Astrocyte (in vitro differentiated cells and primary cell): ENCODE measurements around the gene PCTP.

Experiments
- CTCF ChIP-seq: IDR thresholded peaks from 2 replicates; pipeline ENCODE4 v1.5.1; 2011; ENCODE audit warnings: low read depth, mild to moderate bottlenecking, inconsistent platforms, low read length, moderate library complexity; ENCODE audit not compliant: insufficient read depth
- EZH2 ChIP-seq: IDR thresholded peaks from 2 replicates; pipeline ENCODE4 v1.6.1; 2012; ENCODE audit warnings: mild to moderate bottlenecking, low read length, inconsistent platforms; ENCODE audit not compliant: insufficient read depth

- TF ChIP-seq CTCF (no peak), EZH2 (no peak)
These were observed 40.9 kb upstream of the PCTP start for GRCh38 chr17:55709984-55710383.
